ENCODE measurements around the gene ZAP70. TPM values are rescaled to one million over a fixed set of nuclear protein-coding genes. Genes with fewer than 3 reads are reported as not detected.
"Not testable (repeated sequence)": the region's sequence is repeated elsewhere in the genome, so short reads cannot be mapped to it uniquely, and the experiment has no call there.

ZAP70 gene
- total RNA-seq, 4 donors from 2014 or later, result 2.6 to 16.1 (median 12.0) TPM

DNA sequence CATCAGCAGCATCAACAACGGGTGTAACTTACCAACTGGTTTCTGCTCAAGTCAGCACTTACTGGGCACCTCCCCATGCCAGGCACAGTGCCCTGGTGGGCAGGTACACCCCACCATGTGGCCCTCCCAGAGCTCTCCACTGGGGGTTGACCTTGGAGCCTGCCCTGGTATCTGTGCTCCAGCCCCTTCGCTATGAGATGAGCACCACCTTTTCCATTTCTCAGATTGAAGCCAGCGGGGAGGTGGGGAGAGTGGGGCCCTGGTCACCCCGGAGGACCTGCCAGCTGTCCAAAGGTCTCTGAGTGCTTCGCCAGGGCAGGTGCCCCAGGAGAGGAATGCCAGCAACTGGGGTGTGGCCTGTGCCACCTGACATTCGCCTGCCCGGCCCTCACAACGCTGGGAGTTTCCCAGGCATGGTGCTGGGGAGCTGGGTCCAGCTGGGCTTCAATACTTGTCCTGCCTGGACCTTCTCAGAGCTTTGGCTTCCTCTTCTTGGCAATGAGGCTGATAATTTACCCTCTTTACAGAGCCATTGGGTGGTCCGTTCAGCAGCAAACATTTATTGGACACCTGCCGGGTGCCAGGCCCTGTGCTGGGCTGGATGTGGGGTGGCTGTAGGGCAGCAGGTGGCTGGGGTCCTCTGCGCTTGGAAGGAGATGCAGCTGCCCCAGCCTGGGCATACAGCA, 5.9 kb upstream of the ZAP70 start:
- DNase-seq, result peak; percentile 62

DNA sequence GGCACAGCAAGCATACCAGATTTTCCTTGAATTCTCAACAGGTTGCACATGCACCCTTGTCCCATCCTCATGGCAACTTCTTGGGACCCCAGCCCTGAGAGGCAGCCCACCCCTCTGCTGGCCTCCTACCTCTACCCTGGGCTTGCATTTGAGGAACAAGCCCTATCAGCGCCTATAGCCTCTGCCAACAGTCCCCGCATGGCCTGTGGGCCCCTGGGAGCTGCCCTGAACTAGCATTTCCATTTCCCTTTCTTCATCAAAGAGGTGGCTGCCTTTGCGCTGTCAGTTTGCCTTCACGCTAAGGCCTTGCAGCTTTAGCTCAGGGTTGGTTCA, 5.4 kb upstream of the ZAP70 start:
- DNase-seq, result no peak
- Histone ChIP-seq H3K27ac (no peak overlapping the region), H3K4me1 (no peaks in the 10 kb centered on the region), H3K4me3 (no peak overlapping the region), H3K27me3 (no peaks in the 10 kb centered on the region), H3K9me3 (no peaks in the 10 kb centered on the region), H3K36me3 (no peaks in the 10 kb centered on the region)
- intact Hi-C loops (cut with DNase I; ENCODE audit: low total_unique reads), result no loop called here
- WGBS, 2 donors (ENCODE audit: low coverage in 1 of 2), result 69% methylated on average over 4 of the region's 4 CpGs; no CpG with 5 or more reads in 1 of the 2 donors
- TF ChIP-seq POLR2A (IDR thresholded peaks at IDR 0.05) (no peak), POLR2AphosphoS5 (IDR thresholded peaks at IDR 0.05) (no peak), EP300 (IDR thresholded peaks at IDR 0.05; ENCODE audit: low read depth) (no peak)
- TF ChIP-seq, protein P1, sequence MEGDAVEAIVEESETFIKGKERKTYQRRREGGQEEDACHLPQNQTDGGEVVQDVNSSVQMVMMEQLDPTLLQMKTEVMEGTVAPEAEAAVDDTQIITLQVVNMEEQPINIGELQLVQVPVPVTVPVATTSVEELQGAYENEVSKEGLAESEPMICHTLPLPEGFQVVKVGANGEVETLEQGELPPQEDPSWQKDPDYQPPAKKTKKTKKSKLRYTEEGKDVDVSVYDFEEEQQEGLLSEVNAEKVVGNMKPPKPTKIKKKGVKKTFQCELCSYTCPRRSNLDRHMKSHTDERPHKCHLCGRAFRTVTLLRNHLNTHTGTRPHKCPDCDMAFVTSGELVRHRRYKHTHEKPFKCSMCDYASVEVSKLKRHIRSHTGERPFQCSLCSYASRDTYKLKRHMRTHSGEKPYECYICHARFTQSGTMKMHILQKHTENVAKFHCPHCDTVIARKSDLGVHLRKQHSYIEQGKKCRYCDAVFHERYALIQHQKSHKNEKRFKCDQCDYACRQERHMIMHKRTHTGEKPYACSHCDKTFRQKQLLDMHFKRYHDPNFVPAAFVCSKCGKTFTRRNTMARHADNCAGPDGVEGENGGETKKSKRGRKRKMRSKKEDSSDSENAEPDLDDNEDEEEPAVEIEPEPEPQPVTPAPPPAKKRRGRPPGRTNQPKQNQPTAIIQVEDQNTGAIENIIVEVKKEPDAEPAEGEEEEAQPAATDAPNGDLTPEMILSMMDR (IDR thresholded peaks at IDR 0.05), result no peak
- in situ Hi-C loops (cut with MboI; ENCODE audit: low pct_ligation_motif_present in 1 of 4, low pct_unique_long_range_greater_than_20kb in 1 of 4, low sequenced_read_pairs in 3 of 4), result no loop called here

More for the DNA sequence above, 5.9 kb upstream of the ZAP70 start:
- TF ChIP-seq EP300 (IDR thresholded peaks at IDR 0.05; ENCODE audit: low read depth) (no peak), POLR2A (IDR thresholded peaks at IDR 0.05) (no peak), POLR2AphosphoS5 (IDR thresholded peaks at IDR 0.05) (no peak)
- TF ChIP-seq, protein P1 (IDR thresholded peaks at IDR 0.05), result no peak
- Histone ChIP-seq H3K9me3 (no peaks in the 10 kb centered on the region), H3K27ac (no peak overlapping the region), H3K4me3 (no peak overlapping the region), H3K36me3 (no peaks in the 10 kb centered on the region), H3K27me3 (no peaks in the 10 kb centered on the region), H3K4me1 (no peaks in the 10 kb centered on the region)
- 65 to 84% methylated on average over 3 to 11 of the region's 11 CpGs for WGBS, 2 donors (ENCODE audit: low coverage in 1 of 2)
- in situ Hi-C loops (cut with MboI; ENCODE audit: low pct_ligation_motif_present in 1 of 4, low pct_unique_long_range_greater_than_20kb in 1 of 4, low sequenced_read_pairs in 3 of 4), result no loop called here
- intact Hi-C loops (cut with DNase I; ENCODE audit: low total_unique reads), result no loop called here

DNA sequence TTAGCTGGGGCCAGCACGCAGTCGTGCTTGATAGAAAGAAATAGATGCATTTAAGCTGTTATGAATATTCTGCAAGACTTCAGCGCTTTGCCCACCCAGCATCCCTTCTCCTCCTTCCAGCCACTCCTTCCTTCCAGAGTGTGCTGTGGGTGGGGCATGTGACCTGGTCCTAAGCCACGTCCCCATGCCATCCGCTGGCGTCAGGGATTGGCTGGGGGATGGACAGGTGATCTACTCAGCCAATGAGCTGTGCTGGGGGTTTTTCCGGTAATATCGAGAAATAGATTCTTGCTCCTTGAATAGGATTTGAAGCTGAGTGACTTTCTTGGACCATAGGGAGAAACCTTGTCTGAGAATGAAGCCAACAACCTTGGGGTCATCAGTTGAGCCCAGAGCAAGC, 4.8 kb upstream of the ZAP70 start:
- H3K9me3 ChIP-seq, result no peaks in the 10 kb centered on the region
- no peaks in the 10 kb centered on the region for H3K27me3 ChIP-seq
- H3K4me1 ChIP-seq, result no peaks in the 10 kb centered on the region
- no peak overlapping the region for H3K27ac ChIP-seq
- in situ Hi-C loops (cut with MboI; ENCODE audit: low pct_ligation_motif_present in 1 of 4, low pct_unique_long_range_greater_than_20kb in 1 of 4, low sequenced_read_pairs in 3 of 4), result no loop called here
- TF ChIP-seq EP300 (IDR thresholded peaks at IDR 0.05; ENCODE audit: low read depth) (no peak), POLR2A (IDR thresholded peaks at IDR 0.05) (no peak), POLR2AphosphoS5 (IDR thresholded peaks at IDR 0.05) (no peak)
- TF ChIP-seq, protein P1 (IDR thresholded peaks at IDR 0.05), result no peak
- H3K36me3 ChIP-seq, result no peaks in the 10 kb centered on the region
- intact Hi-C loops (cut with DNase I; ENCODE audit: low total_unique reads), result no loop called here
- H3K4me3 ChIP-seq, result no peak overlapping the region
- peak; percentile 3 for DNase-seq
- WGBS, 2 donors (ENCODE audit: low coverage in 1 of 2), result 85% methylated on average over 8 of the region's 8 CpGs; no CpG with 5 or more reads in 1 of the 2 donors

DNA sequence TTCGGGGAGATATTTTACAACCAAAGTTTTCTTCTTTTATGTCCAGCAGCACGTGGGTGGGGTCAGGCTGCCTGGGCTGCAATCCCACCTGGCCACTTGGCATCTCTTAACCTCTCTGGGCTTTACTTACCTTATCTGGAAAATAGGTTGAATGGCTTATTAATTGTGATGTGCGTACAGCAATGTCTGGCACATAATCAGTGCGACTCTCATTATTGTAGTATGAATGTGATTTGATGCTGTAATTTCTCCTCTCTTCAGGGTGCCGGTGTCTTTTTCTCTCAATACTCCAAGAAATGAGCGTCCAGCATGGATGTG, 2.0 kb upstream of the ZAP70 start:
- Histone ChIP-seq H3K36me3 (no peaks in the 10 kb centered on the region), H3K9me3 (no peaks in the 10 kb centered on the region), H3K27ac (no peak overlapping the region), H3K4me3 (no peak overlapping the region), H3K4me1 (no peaks in the 10 kb centered on the region), H3K27me3 (no peaks in the 10 kb centered on the region)
- DNase-seq, result no peak
- in situ Hi-C loops (cut with MboI; ENCODE audit: low pct_ligation_motif_present in 1 of 4, low pct_unique_long_range_greater_than_20kb in 1 of 4, low sequenced_read_pairs in 3 of 4), result no loop called here
- WGBS, 2 donors (ENCODE audit: low coverage in 1 of 2), result 73 to 87% methylated on average over 4 to 6 of the region's 6 CpGs
- no peak for TF ChIP-seq EP300 (IDR thresholded peaks at IDR 0.05; ENCODE audit: low read depth)
- TF ChIP-seq, protein P1 (IDR thresholded peaks at IDR 0.05), result no peak
- TF ChIP-seq POLR2A (IDR thresholded peaks at IDR 0.05), result no peak
- intact Hi-C loops (cut with DNase I; ENCODE audit: low total_unique reads), result no loop called here

DNA sequence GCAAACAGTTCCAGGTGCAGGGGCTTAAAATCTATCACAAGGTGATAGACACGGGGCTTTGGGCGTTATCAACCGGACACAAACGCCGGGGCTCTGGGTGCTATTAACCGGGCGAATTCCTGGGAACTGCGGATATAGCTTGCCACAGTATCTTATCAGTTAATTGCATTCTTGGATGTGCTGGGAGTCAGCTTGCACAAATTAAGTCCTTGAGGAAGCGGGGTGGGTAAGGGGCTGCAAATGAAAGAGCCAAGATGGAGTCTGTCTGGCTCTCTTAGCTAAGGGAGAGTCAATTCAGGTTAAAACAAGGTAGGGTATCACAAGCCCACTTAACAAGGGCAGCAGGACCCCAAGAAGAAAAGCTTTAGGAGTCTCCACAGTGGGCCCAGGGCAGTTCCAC, 1.2 kb upstream of the ZAP70 start:
- WGBS, 2 donors (ENCODE audit: low coverage in 1 of 2), result 79 to 84% methylated on average over 9 of the region's 9 CpGs
- H3K27me3 ChIP-seq; H3K27ac ChIP-seq; intact Hi-C loops (cut with DNase I; ENCODE audit: low total_unique reads); H3K36me3 ChIP-seq; H3K4me3 ChIP-seq; H3K9me3 ChIP-seq; DNase-seq; in situ Hi-C loops (cut with MboI; ENCODE audit: low pct_ligation_motif_present in 1 of 4, low pct_unique_long_range_greater_than_20kb in 1 of 4, low sequenced_read_pairs in 3 of 4); H3K4me1 ChIP-seq: not testable (repeated sequence)

Measured in transverse colon (tissue), 4 donors.